Parathyroid adenoma (tissue), 2 donors: ENCODE measurements around the gene GAS7.

Source experiments
- H2AFZ ChIP-seq: fragments of 300-600 bp; sonication (generic); one replicate; pipeline ENCODE4 v1.7.0; 2017; ENCODE audit warnings: antibody characterized with exemption, mild to moderate bottlenecking
- H3K27ac ChIP-seq: fragments of 300-600 bp; sonication (generic); one replicate; pipeline ENCODE4 v1.7.0; 2017
- H3K27me3 ChIP-seq: fragments of 300-600 bp; sonication (generic); one replicate; pipeline ENCODE4 v1.7.0; 2017; ENCODE audit warnings: low read length; ENCODE audit not compliant: control insufficient read depth, insufficient read depth
- H3K36me3 ChIP-seq: fragments of 300-600 bp; sonication (generic); one replicate; pipeline ENCODE4 v1.7.0; 2017; ENCODE audit warnings: low read length; ENCODE audit not compliant: control insufficient read depth, insufficient read depth
- H3K4me1 ChIP-seq: fragments of 300-600 bp; sonication (generic); one replicate; pipeline ENCODE4 v1.7.0; 2017; ENCODE audit warnings: control low read depth
- H3K4me2 ChIP-seq: fragments of 300-600 bp; sonication (generic); one replicate; pipeline ENCODE4 v1.7.0; 2017; ENCODE audit warnings: low read length
- H3K4me3 ChIP-seq: fragments of 300-600 bp; sonication (generic); one replicate; pipeline ENCODE4 v1.7.0; 2017; ENCODE audit warnings: low read depth, low read length
- H3K79me2 ChIP-seq: fragments of 300-600 bp; sonication (generic); one replicate; pipeline ENCODE4 v1.7.0; 2017; ENCODE audit warnings: control low read depth
- H3K9ac ChIP-seq: fragments of 300-600 bp; sonication (generic); one replicate; pipeline ENCODE4 v1.7.0; 2017; ENCODE audit warnings: mild to moderate bottlenecking
- H3K9me3 ChIP-seq: fragments of 300-600 bp; sonication (generic); one replicate; pipeline ENCODE4 v1.7.0; 2017; ENCODE audit warnings: low read length; ENCODE audit not compliant: control insufficient read depth
- TF ChIP-seq, protein P1 (sequence below): fragments of 300-600 bp; sonication (generic); IDR thresholded peaks from one replicate; pipeline ENCODE4 v1.7.0; 2017; ENCODE audit warnings: antibody characterized with exemption, mild to moderate bottlenecking
- donor health status: primary hyperparathyroidism.

Gene GAS7

DNA sequence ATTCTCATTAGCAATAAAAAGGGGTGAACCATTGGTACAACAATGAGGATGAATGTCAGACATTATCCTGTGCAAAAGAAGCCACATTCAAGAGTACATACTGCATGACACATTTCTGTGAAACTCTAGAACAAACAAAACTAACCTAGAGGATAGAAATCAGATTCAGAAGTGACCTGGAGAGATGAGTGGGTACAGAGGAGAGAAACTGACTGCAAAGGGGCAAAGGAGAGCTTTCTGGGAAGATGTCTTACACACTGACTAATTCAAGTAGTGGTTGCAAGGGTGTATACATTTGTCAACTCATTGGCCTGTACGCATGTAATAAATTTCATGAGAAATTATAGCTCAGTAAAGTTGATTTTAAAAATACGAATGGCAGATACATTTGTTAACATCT, 115.6 kb downstream of the GAS7 start:
- Histone ChIP-seq H3K4me3 (no peak overlapping the region), H3K9ac (no peak overlapping the region), H3K4me2 (no peak overlapping the region), H3K27ac (no peak overlapping the region), H3K36me3 (no peaks in the 10 kb centered on the region), H3K9me3 (no peaks in the 10 kb centered on the region), H3K4me1 (no peaks in the 10 kb centered on the region), H3K27me3 (no peaks in the 10 kb centered on the region), H3K79me2 (no peaks in the 10 kb centered on the region), H2AFZ (no peak overlapping the region)
- TF ChIP-seq, protein P1, sequence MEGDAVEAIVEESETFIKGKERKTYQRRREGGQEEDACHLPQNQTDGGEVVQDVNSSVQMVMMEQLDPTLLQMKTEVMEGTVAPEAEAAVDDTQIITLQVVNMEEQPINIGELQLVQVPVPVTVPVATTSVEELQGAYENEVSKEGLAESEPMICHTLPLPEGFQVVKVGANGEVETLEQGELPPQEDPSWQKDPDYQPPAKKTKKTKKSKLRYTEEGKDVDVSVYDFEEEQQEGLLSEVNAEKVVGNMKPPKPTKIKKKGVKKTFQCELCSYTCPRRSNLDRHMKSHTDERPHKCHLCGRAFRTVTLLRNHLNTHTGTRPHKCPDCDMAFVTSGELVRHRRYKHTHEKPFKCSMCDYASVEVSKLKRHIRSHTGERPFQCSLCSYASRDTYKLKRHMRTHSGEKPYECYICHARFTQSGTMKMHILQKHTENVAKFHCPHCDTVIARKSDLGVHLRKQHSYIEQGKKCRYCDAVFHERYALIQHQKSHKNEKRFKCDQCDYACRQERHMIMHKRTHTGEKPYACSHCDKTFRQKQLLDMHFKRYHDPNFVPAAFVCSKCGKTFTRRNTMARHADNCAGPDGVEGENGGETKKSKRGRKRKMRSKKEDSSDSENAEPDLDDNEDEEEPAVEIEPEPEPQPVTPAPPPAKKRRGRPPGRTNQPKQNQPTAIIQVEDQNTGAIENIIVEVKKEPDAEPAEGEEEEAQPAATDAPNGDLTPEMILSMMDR: no peak

DNA sequence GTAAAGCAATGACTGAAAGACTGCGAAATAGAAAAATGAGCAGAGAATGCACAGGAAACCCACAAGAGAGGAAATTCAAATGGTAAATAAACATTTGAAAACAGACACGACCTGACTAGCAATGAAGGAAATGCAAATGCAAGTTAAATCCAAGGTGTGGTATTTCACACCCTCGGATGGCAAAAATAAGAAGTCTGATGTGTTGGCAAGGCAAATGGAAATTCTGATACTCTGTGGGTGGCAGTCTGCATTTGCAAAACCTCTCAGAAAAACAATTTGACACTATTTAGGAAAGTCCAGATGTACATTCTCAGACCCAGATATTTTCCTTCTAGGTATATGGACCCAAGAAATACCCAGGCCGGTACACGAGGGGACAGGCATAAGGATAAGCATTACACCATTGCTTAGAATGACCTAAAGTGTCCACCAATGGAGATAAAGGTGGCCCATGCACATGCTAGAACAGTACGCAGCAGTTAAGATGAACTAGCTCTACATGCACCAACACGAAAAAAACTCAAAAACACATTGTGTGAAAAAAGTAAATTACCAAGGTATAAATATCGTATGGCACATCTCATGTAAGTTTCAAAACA, 116.7 kb downstream of the GAS7 start:
- Histone ChIP-seq H3K9me3 (no peaks in the 10 kb centered on the region), H3K9ac (no peak overlapping the region), H3K36me3 (no peaks in the 10 kb centered on the region), H3K4me2 (no peak overlapping the region), H3K4me3 (no peak overlapping the region), H2AFZ (no peak overlapping the region), H3K27me3 (no peaks in the 10 kb centered on the region), H3K4me1 (no peaks in the 10 kb centered on the region), H3K79me2 (no peaks in the 10 kb centered on the region), H3K27ac (no peak overlapping the region)
- TF ChIP-seq, protein P1: no peak

DNA sequence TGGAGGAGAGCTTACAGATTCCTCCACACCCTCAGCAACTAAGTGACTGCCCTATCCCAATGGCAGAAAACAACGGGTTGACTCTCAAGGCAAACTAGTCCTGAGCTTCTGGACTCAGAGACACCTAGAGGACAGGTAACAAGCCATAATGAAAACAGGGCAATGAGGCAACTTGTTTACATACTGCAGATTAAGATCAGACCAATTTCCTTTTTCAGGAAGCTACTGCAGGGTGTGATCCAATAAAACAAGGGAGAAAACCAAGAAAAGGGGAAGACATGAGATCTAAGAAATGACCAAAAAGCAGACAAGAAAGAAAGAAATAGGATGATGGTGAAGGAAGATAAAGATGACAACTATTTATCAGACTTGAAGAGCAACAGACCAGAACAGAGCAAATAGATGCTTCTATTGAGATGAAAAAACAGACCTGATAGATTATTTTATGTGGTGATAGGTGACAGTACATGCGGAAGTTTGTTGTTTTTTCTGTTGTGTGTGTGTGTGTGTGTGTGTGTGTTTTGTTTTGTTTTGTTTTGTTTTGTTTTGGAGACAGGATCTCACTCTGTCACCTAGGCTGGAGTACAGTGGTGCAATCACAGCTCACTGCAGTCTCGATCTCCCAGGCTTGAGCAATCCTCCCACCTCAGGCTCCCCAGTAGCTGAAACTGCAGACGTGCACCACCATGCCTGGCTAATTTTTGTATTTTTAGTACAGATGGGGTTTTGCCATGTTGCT, 120.7 kb downstream of the GAS7 start:
- Histone ChIP-seq H3K9ac (no peak overlapping the region), H3K9me3 (no peaks in the 10 kb centered on the region), H3K4me3 (no peak overlapping the region), H3K36me3 (peaks cover 2% of the 10 kb centered on the region), H3K27me3 (no peaks in the 10 kb centered on the region), H3K79me2 (no peaks in the 10 kb centered on the region), H3K27ac (no peak overlapping the region), H3K4me2 (no peak overlapping the region), H3K4me1 (no peaks in the 10 kb centered on the region), H2AFZ (no peak overlapping the region)
- TF ChIP-seq, protein P1: no peak

DNA sequence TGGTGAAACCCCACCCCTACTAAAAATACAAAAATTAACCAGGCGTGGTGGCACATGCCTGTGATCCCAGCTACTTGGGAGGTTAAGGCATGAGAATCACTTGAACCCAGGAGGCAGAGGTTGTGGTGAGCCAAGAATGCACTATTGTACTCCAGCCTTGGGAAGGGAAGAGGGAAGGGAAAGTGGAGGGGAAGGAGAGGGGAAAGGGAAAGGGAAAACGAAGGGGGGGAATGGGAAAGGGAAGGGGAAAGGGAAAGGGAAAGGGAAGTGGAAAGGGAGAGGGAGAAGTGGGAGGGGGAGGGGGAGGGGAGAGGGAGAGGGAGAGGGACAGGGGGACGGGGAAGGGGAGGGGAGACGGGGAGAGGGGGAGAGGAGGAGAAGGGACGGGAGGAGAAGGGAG, 122.5 kb downstream of the GAS7 start:
- H2AFZ ChIP-seq: no peak overlapping the region
- no peaks in the 10 kb centered on the region for H3K79me2 ChIP-seq
- no peak overlapping the region for H3K4me2 ChIP-seq
- no peak overlapping the region for H3K4me3 ChIP-seq
- TF ChIP-seq, protein P1: no peak
- H3K9ac ChIP-seq: no peak overlapping the region
- H3K27ac ChIP-seq: no peak overlapping the region
- H3K4me1 ChIP-seq: no peaks in the 10 kb centered on the region
- no peaks in the 10 kb centered on the region for H3K27me3 ChIP-seq
- H3K36me3 ChIP-seq: peaks cover 2% of the 10 kb centered on the region
- H3K9me3 ChIP-seq: no peaks in the 10 kb centered on the region

DNA sequence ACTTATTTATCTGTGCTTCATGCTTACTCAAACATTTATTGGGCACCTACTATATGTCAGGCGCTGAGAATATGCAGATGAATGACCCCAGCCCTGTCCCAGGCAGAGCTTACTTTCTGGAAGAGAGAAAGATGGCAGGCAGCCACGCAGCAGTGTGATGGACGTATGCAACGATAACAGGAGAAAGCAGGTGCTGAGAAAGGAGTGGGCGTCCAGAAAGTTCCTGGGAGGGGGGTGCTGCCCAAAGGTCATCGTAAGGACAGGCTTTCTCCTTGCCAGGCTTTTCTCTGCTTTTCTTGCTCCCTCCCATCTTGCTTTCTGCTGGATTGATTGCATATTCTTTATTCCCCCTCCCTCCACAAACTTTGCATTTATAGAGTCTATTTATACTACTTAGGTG, 124.5 kb downstream of the GAS7 start:
- Histone ChIP-seq H2AFZ (no peak overlapping the region), H3K27ac (no peak overlapping the region), H3K4me2 (no peak overlapping the region), H3K9ac (no peak overlapping the region), H3K27me3 (no peaks in the 10 kb centered on the region), H3K4me3 (no peak overlapping the region), H3K4me1 (no peaks in the 10 kb centered on the region), H3K79me2 (no peaks in the 10 kb centered on the region), H3K9me3 (no peaks in the 10 kb centered on the region), H3K36me3 (peaks cover 2% of the 10 kb centered on the region)
- TF ChIP-seq, protein P1: no peak
